ENCODE results near the gene CAMK1D.
"Not testable (repeated sequence)": the region's sequence is repeated elsewhere in the genome, so short reads cannot be mapped to it uniquely, and the experiment has no call there.

CAMK1D gene

GRCh38 chr10:12801214-12802087 lies 452.1 kb downstream of the CAMK1D start:
- DNase-seq, result no peak

- no peak for DNase-seq
These were observed 454.4 kb downstream of the CAMK1D start for GRCh38 chr10:12803776-12804175.

- DNase-seq, result no peak
These were observed 457.1 kb downstream of the CAMK1D start for GRCh38 chr10:12806228-12807095.

- DNase-seq, result peak; percentile 74
These were observed 457.9 kb downstream of the CAMK1D start for GRCh38 chr10:12807096-12807755.

- no peak for DNase-seq
These were observed 458.8 kb downstream of the CAMK1D start for GRCh38 chr10:12808014-12808613.

GRCh38 chr10:12810046-12810445 lies 460.7 kb downstream of the CAMK1D start:
- not testable (repeated sequence) for DNase-seq

GRCh38 chr10:12811826-12812225 lies 462.5 kb downstream of the CAMK1D start:
- DNase-seq, result no peak

GRCh38 chr10:12812571-12812970 lies 463.2 kb downstream of the CAMK1D start:
- DNase-seq, result no peak

GRCh38 chr10:12814166-12814565 lies 464.8 kb downstream of the CAMK1D start:
- DNase-seq, result no peak

- DNase-seq, result no peak
These were observed 469.7 kb downstream of the CAMK1D start for GRCh38 chr10:12819071-12819470.

GRCh38 chr10:12819656-12820055 lies 470.3 kb downstream of the CAMK1D start:
- no peak for DNase-seq

GRCh38 chr10:12822126-12822892 lies 473.0 kb downstream of the CAMK1D start:
- DNase-seq, result no peak

- no peak for DNase-seq
These were observed 473.5 kb downstream of the CAMK1D start for GRCh38 chr10:12822893-12823170.

GRCh38 chr10:12823328-12823727 lies 474.0 kb downstream of the CAMK1D start:
- no peak for DNase-seq

- DNase-seq, result no peak
These were observed 476.0 kb downstream of the CAMK1D start for GRCh38 chr10:12825260-12825849.

GRCh38 chr10:12826800-12827372 lies 477.5 kb downstream of the CAMK1D start:
- DNase-seq, result no peak

GRCh38 chr10:12828736-12829135 lies 479.4 kb downstream of the CAMK1D start:
- no peak for DNase-seq

- no peak for DNase-seq
These were observed 480.6 kb downstream of the CAMK1D start for GRCh38 chr10:12829831-12830390.

- no peak for DNase-seq
These were observed 482.7 kb downstream of the CAMK1D start for GRCh38 chr10:12832096-12832495.

- no peak for DNase-seq
These were observed 484.1 kb downstream of the CAMK1D start for GRCh38 chr10:12833451-12833850.

- DNase-seq, result no peak
These were observed 484.8 kb downstream of the CAMK1D start for GRCh38 chr10:12834116-12834665.
